Skeletal muscle cell (primary cell): Measurements from ENCODE around the gene ZNF695.

Source experiments
- DNase-seq: peaks from one replicate; pipeline ENCODE4 v3.0.0-alpha.2; 2010; ENCODE audit warnings: low read depth
- H3K4me3 ChIP-seq: 2 replicates; pipeline ENCODE4 v1.5.1; 2011; ENCODE audit warnings: low read depth, mild to moderate bottlenecking, control low read depth, low read length, moderate library complexity

Gene ZNF695

DNA sequence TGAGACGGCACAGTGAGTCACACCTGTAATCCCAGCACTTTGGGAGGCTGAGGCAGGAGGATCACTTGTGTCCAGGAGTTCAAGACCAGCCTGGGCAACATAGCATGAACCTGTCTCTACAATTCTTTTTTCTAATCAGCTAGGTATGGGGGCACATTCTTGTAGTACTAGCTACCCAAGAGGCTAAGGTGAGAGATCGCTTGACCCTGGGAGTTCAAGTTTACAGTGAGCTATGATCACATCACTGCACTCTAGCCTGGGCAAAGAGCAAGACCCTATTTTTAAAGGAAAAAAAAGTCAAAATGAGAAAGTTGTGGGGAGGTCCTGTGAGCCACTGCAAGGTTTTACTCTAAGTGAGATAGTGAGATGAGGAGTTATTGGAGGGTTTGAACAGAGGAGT is 41.4 kb downstream of the ZNF695 start:
- no peak for DNase-seq
- H3K4me3 ChIP-seq = no peak overlapping the region

DNA sequence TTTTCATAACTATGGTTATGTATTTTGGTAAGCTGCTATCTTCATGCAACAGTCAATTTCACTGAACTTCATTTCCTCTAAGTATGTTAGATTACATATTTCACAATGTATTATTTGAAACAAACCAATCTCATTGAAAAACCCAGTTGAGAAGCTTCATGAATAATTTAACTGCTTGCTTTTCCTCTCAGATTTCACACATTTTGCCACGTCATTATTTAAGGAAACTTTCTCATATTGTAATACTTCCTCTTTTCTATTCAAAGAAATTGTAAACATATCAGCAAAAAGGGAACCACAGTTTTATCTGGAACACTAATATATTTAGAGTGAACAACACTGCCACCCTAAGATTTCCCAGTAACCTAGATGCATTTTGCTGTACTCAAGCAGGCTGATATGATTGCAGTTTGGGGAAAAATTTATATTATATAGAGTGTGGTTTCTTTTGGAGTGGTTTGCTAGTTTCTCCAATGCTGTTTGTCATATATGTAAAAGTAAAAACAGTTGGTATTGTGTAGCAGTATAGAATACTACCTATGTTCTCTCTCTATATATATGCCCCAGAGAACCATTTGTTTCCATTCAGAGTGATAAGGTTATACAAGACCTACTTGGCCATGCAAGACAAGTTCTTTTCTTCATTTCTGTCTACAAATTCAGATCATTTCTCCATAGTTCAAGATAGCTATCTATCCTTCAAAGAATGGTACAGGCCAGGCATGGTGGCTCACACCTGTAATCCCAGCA is 47.7 kb downstream of the ZNF695 start:
- DNase-seq = no peak
- H3K4me3 ChIP-seq = no peak overlapping the region

DNA sequence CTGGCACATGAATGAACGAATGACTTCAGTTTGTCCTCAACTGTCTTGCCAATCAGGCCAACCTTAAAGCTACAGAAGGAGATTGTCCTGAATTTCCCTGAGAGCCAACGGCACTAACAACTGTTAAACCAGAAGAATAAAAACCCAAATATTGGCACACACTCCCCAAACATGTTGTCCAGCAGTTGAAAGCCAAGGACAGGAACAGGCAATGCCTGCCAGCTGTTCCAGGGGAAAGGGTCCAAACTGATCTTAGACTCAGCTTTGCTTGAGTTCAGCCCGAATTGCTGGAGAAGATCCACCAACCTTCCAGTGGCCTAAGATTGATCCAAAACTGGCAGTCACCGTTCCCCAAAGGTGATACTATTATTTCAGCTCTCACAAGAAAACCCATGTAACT is 53.7 kb downstream of the ZNF695 start:
- no peak overlapping the region for H3K4me3 ChIP-seq
- no peak for DNase-seq

DNA sequence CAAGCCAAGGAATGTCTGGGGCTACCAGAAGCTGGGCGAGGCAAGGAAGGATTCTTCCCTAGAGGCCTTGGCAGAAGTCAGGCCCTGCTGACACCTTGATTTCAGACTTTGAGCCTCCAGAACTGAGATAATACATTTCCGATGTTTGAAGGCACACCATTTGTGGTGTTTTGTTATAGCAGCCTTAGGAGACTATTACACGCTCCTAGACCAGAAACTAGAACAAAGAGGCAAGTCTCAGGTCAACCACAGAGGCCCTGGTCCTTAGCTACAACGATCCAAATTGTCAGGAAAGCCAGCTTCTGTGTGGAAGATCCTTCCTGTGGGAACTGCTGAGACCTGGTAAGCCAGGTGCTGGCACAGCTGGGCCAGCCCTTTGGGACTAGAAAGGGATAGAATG is 56.4 kb downstream of the ZNF695 start:
- no peak for DNase-seq
- H3K4me3 ChIP-seq = no peak overlapping the region

DNA sequence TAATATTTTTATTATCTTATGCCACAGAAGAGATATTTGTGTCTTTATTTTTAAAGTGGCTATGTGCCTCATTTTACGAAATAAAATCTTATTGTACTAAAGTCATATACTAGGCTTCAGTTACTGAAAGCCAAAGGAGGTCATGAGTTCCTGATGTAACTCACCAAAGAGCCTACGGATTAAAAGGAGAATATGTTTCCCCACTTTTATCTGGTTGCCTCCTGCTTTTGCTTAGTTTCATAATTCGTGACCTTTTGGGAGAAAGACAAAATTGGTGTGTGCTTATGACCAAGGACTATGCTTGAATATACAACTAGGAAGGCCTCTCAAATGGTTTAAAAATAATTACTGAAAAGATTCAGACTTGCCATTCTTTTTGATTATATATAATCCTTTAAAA is 57.9 kb downstream of the ZNF695 start:
- no peak for DNase-seq

DNA sequence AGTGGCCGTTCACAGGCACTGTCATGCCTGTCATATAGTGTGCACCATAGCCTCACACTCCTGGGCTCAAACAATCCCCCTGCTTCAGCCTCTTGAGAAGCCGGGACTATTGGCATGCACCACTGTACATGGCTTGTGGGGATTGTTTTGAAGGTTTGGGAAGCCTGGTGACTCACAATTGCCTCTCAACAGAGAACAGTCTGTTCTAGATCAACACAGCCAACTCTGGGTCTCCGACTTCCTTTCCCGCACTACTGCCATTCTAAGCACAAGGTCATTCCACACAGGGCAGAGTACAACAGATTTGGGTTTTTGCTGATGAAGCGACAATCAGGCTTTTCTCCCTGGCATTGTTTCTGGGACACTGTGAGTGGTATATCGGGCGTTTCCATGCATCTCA is 60.6 kb downstream of the ZNF695 start:
- no peak overlapping the region for H3K4me3 ChIP-seq
- peak; percentile 87 for DNase-seq

More for the DNA sequence above, 57.9 kb downstream of the ZNF695 start:
- no peak overlapping the region for H3K4me3 ChIP-seq

DNA sequence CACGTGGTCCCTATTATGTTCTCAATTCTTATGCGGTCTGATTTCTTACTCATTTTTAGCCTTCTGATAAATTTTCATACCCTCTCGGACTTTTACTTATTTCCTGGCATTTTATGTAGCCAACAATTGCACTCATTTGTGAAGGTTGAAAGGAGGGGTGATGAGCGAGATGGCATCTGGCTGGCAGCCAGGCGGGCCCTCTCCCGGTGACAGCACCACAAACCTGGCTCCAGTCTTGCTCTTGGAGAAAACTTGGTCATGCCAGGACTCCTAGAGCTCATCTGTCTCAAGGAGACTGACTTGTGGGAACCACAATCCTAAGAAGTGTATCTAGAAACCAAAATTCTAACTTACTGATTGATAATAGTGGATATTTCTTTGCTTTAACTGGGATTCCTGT is 61.5 kb downstream of the ZNF695 start:
- no peak overlapping the region for H3K4me3 ChIP-seq
- no peak for DNase-seq
